Kidney capillary endothelial cell (primary cell): Measurements from ENCODE around the gene IL12RB1.
"Not testable (repeated sequence)": the region's sequence is repeated elsewhere in the genome, so short reads cannot be mapped to it uniquely, and the experiment has no call there.

ENCODE experiments used
- DNase-seq: peaks from one replicate; pipeline ENCODE4 v3.0.0-alpha.2; 2018; ENCODE audit warnings: low spot score

IL12RB1 gene

GRCh38 chr19:18089726-18090125, 3.0 kb upstream of the IL12RB1 start:
- no peak for DNase-seq

- not testable (repeated sequence) for DNase-seq
Measured at GRCh38 chr19:18089096-18089541, 2.4 kb upstream of the IL12RB1 start.

GRCh38 chr19:18085702-18086457, 854 bp downstream of the IL12RB1 start:
- DNase-seq: no peak

GRCh38 chr19:18083929-18084684, 2.6 kb downstream of the IL12RB1 start:
- DNase-seq: no peak

GRCh38 chr19:18074192-18074591, 12.5 kb downstream of the IL12RB1 start:
- DNase-seq: no peak

GRCh38 chr19:18073197-18073596, 13.5 kb downstream of the IL12RB1 start:
- no peak for DNase-seq

GRCh38 chr19:18072335-18072734, 14.4 kb downstream of the IL12RB1 start:
- DNase-seq: no peak

GRCh38 chr19:18070181-18070580, 16.6 kb downstream of the IL12RB1 start:
- DNase-seq: no peak

GRCh38 chr19:18069383-18069782, 17.4 kb downstream of the IL12RB1 start:
- DNase-seq: no peak

GRCh38 chr19:18068395-18068794, 18.3 kb downstream of the IL12RB1 start:
- DNase-seq: no peak

GRCh38 chr19:18065173-18065495, 21.6 kb downstream of the IL12RB1 start:
- no peak for DNase-seq

- DNase-seq: no peak
Measured at GRCh38 chr19:18063463-18063862, 23.3 kb downstream of the IL12RB1 start.

GRCh38 chr19:18062028-18062427, 24.7 kb downstream of the IL12RB1 start:
- no peak for DNase-seq

GRCh38 chr19:18060472-18060871, 26.3 kb downstream of the IL12RB1 start:
- no peak for DNase-seq

GRCh38 chr19:18059902-18060301, 26.8 kb downstream of the IL12RB1 start:
- DNase-seq: no peak

- DNase-seq: no peak
Measured at GRCh38 chr19:18059297-18059696, 27.4 kb downstream of the IL12RB1 start.

GRCh38 chr19:18058208-18059009, 28.3 kb downstream of the IL12RB1 start:
- peak; percentile 71 for DNase-seq

GRCh38 chr19:18057557-18057956, 29.2 kb downstream of the IL12RB1 start:
- DNase-seq: no peak

- no peak for DNase-seq
Measured at GRCh38 chr19:18055967-18056366, 30.8 kb downstream of the IL12RB1 start.

- no peak for DNase-seq
Measured at GRCh38 chr19:18053576-18054219, 33.0 kb downstream of the IL12RB1 start.

GRCh38 chr19:18051887-18052286, 34.8 kb downstream of the IL12RB1 start:
- DNase-seq: no peak

GRCh38 chr19:18049385-18049784, 37.3 kb downstream of the IL12RB1 start:
- DNase-seq: no peak
